GDM1 (cell line): ENCODE measurements around the gene PHF1.
A peak's percentile ranks its signal among the peaks of the same experiment; 100 is the strongest.

Experiments used
- DNase-seq: peaks from one replicate; lab custom pipeline; 2025; lab: John Stamatoyannopoulos, UW

Gene PHF1

GRCh38 chr6:33417903-33418689 is 7.3 kb downstream of the PHF1 start, which contains the start of gene CUTA:
Gene CUTA (minus strand): TSS chr6:33418107. CDS start chr6:33418000, 107 bp downstream.
- peak; percentile 99 for DNase-seq

- no peak for DNase-seq
Measured at GRCh38 chr6:33418690-33419291, 8.0 kb downstream of the PHF1 start.

- DNase-seq = no peak
Measured at GRCh38 chr6:33419580-33420490, 9.0 kb downstream of the PHF1 start, which contains the start of gene SYNGAP1. Gene SYNGAP1 (plus strand): TSS chr6:33420065. CDS start chr6:33420265, 200 bp downstream.

- DNase-seq = no peak
Measured at GRCh38 chr6:33420491-33421343, 9.9 kb downstream of the PHF1 start.

- no peak for DNase-seq
Measured at GRCh38 chr6:33421344-33421643, 10.5 kb downstream of the PHF1 start.

GRCh38 chr6:33423777-33424176 is 13.0 kb downstream of the PHF1 start:
- no peak for DNase-seq

- DNase-seq = no peak
Measured at GRCh38 chr6:33424855-33425667, 14.2 kb downstream of the PHF1 start.

GRCh38 chr6:33425668-33426577 is 15.1 kb downstream of the PHF1 start:
- DNase-seq = peak; percentile 76

- no peak for DNase-seq
Measured at GRCh38 chr6:33426590-33427511, 16.0 kb downstream of the PHF1 start.

- no peak for DNase-seq
Measured at GRCh38 chr6:33427585-33428223, 16.9 kb downstream of the PHF1 start.

GRCh38 chr6:33428224-33428965 is 17.6 kb downstream of the PHF1 start:
- DNase-seq = peak; percentile 29

GRCh38 chr6:33428966-33429749 is 18.3 kb downstream of the PHF1 start:
- no peak for DNase-seq

- no peak for DNase-seq
Measured at GRCh38 chr6:33429750-33430052, 18.9 kb downstream of the PHF1 start.

- DNase-seq = no peak
Measured at GRCh38 chr6:33430334-33430733, 19.5 kb downstream of the PHF1 start.

- peak; percentile 72 for DNase-seq
Measured at GRCh38 chr6:33430991-33431879, 20.4 kb downstream of the PHF1 start.
